H9 (cell line): ENCODE measurements around the gene MAN1A1. TPM values are rescaled to one million over a fixed set of nuclear protein-coding genes. Genes with fewer than 3 reads are reported as not detected.

Source experiments
- DNase-seq: peaks from one replicate; pipeline ENCODE4 v3.0.0-alpha.2; 2017
- H2AFZ ChIP-seq: one replicate; pipeline ENCODE4 v1.6.1; 2013; ENCODE audit warnings: mild to moderate bottlenecking, low read length, control low read depth, moderate library complexity
- H2AK5ac ChIP-seq: 2 replicates; pipeline ENCODE4 v1.6.1; 2013; ENCODE audit warnings: low read length, control low read depth, mixed read lengths; ENCODE audit not compliant: insufficient read length
- H2BK120ac ChIP-seq: one replicate; pipeline ENCODE4 v1.6.1; 2013; ENCODE audit warnings: low read depth, mild to moderate bottlenecking, low read length, control low read depth, inconsistent platforms; ENCODE audit not compliant: poor library complexity, severe bottlenecking
- H2BK12ac ChIP-seq: 2 replicates; pipeline ENCODE4 v1.6.1; 2013; ENCODE audit warnings: low read length, control low read depth, mixed read lengths, low read depth; ENCODE audit not compliant: insufficient read length
- H2BK15ac ChIP-seq: 2 replicates; pipeline ENCODE4 v1.6.1; 2013; ENCODE audit warnings: low read depth, low read length, control low read depth
- H2BK20ac ChIP-seq: one replicate; pipeline ENCODE4 v1.6.1; 2013; ENCODE audit warnings: low read depth, mild to moderate bottlenecking, low read length, control low read depth, inconsistent platforms; ENCODE audit not compliant: poor library complexity, severe bottlenecking
- H2BK5ac ChIP-seq: 2 replicates; pipeline ENCODE4 v1.6.1; 2013; ENCODE audit warnings: low read length, control low read depth, mixed read lengths; ENCODE audit not compliant: insufficient read length
- H3K14ac ChIP-seq: 2 replicates; pipeline ENCODE4 v1.6.1; 2013; ENCODE audit warnings: low read length, control low read depth; ENCODE audit not compliant: insufficient read depth
- H3K18ac ChIP-seq: 2 replicates; pipeline ENCODE4 v1.6.1; 2013; ENCODE audit warnings: low read depth, mild to moderate bottlenecking, mixed read lengths, low read length, control low read depth; ENCODE audit not compliant: insufficient read length
- H3K23ac ChIP-seq: 2 replicates; pipeline ENCODE4 v1.6.1; 2013; ENCODE audit warnings: low read length, control low read depth, mixed read lengths, low read depth; ENCODE audit not compliant: insufficient read length
- H3K23me2 ChIP-seq: 2 replicates; pipeline ENCODE4 v1.6.1; 2013; ENCODE audit warnings: low read depth, mild to moderate bottlenecking, mixed read lengths, low read length, control low read depth; ENCODE audit not compliant: insufficient read length, poor library complexity, severe bottlenecking
- H3K27ac ChIP-seq: 2 replicates; pipeline ENCODE4 v1.5.1; 2013; ENCODE audit warnings: low read length, control low read depth, mixed read lengths, low read depth; ENCODE audit not compliant: insufficient read length
- H3K27me3 ChIP-seq: 2 replicates; pipeline ENCODE4 v1.6.1; 2013; ENCODE audit warnings: low read length, control low read depth, inconsistent platforms; ENCODE audit not compliant: insufficient read depth
- H3K4ac ChIP-seq: 2 replicates; pipeline ENCODE4 v1.6.1; 2013; ENCODE audit warnings: low read depth, mild to moderate bottlenecking, control low read depth, inconsistent platforms, low read length, moderate library complexity
- H3K4me1 ChIP-seq: 2 replicates; pipeline ENCODE4 v1.6.1; 2013; ENCODE audit warnings: low read length, control low read depth, inconsistent platforms; ENCODE audit not compliant: insufficient read depth
- H3K4me2 ChIP-seq: 2 replicates; pipeline ENCODE4 v1.6.1; 2013; ENCODE audit warnings: low read length, control low read depth, mixed read lengths; ENCODE audit not compliant: insufficient read length, insufficient read depth
- H3K56ac ChIP-seq: 2 replicates; pipeline ENCODE4 v1.6.1; 2013; ENCODE audit warnings: low read depth, mild to moderate bottlenecking, mixed read lengths, low read length, control low read depth; ENCODE audit not compliant: insufficient read length
- H3K79me1 ChIP-seq: 2 replicates; pipeline ENCODE4 v1.6.1; 2013; ENCODE audit warnings: low read depth, mild to moderate bottlenecking, moderate library complexity, low read length, control low read depth, inconsistent platforms; ENCODE audit not compliant: insufficient read depth, poor library complexity, severe bottlenecking
- H3K79me2 ChIP-seq: 2 replicates; pipeline ENCODE4 v1.6.1; 2013; ENCODE audit warnings: low read length, control low read depth, inconsistent platforms; ENCODE audit not compliant: insufficient read depth
- H3K9ac ChIP-seq: 2 replicates; pipeline ENCODE4 v1.6.1; 2013; ENCODE audit warnings: low read length, control low read depth, mixed read lengths; ENCODE audit not compliant: insufficient read length; ENCODE audit errors: extremely low read depth
- H3K9me3 ChIP-seq: one replicate; pipeline ENCODE4 v1.6.1; 2013; ENCODE audit warnings: low read depth, low read length, inconsistent platforms; ENCODE audit not compliant: control insufficient read depth
- H3T11ph ChIP-seq: one replicate; pipeline ENCODE4 v1.6.1; 2013; ENCODE audit warnings: mild to moderate bottlenecking, low read length, control low read depth, inconsistent platforms
- H4K20me1 ChIP-seq: one replicate; pipeline ENCODE4 v1.6.1; 2013; ENCODE audit not compliant: control insufficient read depth, insufficient read length, insufficient read depth
- H4K5ac ChIP-seq: 2 replicates; pipeline ENCODE4 v1.6.1; 2013; ENCODE audit warnings: low read depth, mild to moderate bottlenecking, mixed read lengths, low read length, control low read depth; ENCODE audit not compliant: insufficient read length
- H4K8ac ChIP-seq: replicated peaks from 2 replicates; pipeline ENCODE4 v1.6.1; 2013; ENCODE audit warnings: low read length, control low read depth, mixed read lengths, low read depth; ENCODE audit not compliant: insufficient read length
- H4K91ac ChIP-seq: 2 replicates; pipeline ENCODE4 v1.6.1; 2013; ENCODE audit warnings: low read depth, mild to moderate bottlenecking, moderate library complexity, mixed read lengths, low read length, control low read depth; ENCODE audit not compliant: insufficient read length
- H3K27ac Mint-ChIP-seq, 3 experiments: 2 replicates in 2 of 3; 3 replicates in 1 of 3; pipeline ENCODE4 v1.8.0; 2020 to 2021; ENCODE audit warnings: mixed read lengths in 3 of 3, mild to moderate bottlenecking in 1 of 3, moderate library complexity in 1 of 3
- H3K27me3 Mint-ChIP-seq: 2 replicates; pipeline ENCODE4 v1.8.0; 2021; ENCODE audit warnings: low read depth, mild to moderate bottlenecking, moderate library complexity, mixed read lengths
- H3K36me3 Mint-ChIP-seq, 3 experiments: 2 replicates in 2 of 3; 3 replicates in 1 of 3; pipeline ENCODE4 v1.8.0; 2020 to 2021; ENCODE audit warnings: low read depth in 3 of 3, mixed read lengths in 3 of 3; ENCODE audit not compliant: insufficient read depth in 1 of 3
- H3K4me1 Mint-ChIP-seq, 2 experiments: 2 replicates each; pipeline ENCODE4 v1.8.0; 2020; ENCODE audit warnings: mixed read lengths in 2 of 2
- H3K4me3 Mint-ChIP-seq, 2 experiments: 2 replicates in 1 of 2; 3 replicates in 1 of 2; pipeline ENCODE4 v1.8.0; 2020 to 2021; ENCODE audit warnings: mild to moderate bottlenecking in 2 of 2, mixed read lengths in 2 of 2, moderate library complexity in 1 of 2
- H3K9me3 Mint-ChIP-seq, 2 experiments: 2 replicates in 1 of 2; 3 replicates in 1 of 2; pipeline ENCODE4 v1.8.0; 2020; ENCODE audit warnings: mild to moderate bottlenecking in 2 of 2, mixed read lengths in 2 of 2, moderate library complexity in 1 of 2
- CTCF ChIP-seq: fragments of 200-600 bp; sonication (generic); conservative IDR thresholded peaks from 3 replicates; pipeline ENCODE4 v1.8.0; 2021; ENCODE audit warnings: antibody characterized with exemption, mild to moderate bottlenecking
- WGBS: extraction: QIAGEN DNeasy Blood & Tissue Kit; methylation state at CpG from one replicate; pipeline ENCODE4 v1.1.7; 2013; ENCODE audit warnings: missing lambda C conversion rate, low lambda C conversion rate, mixed read lengths; ENCODE audit not compliant: insufficient read length; ENCODE audit errors: extremely low coverage; 5-methylcytosine and 5-hydroxymethylcytosine counted together
- total RNA-seq: library from RNA; stranded (reverse); gene quantifications from 2 replicates; pipeline ENCODE4 v1.2.1, GENCODE V29; 2021

MAN1A1 gene
- total RNA-seq, 1 experiment from 2014 or later, result 1.6 TPM

GRCh38 chr6:119256392-119256791 is 93.2 kb downstream of the MAN1A1 start:
- Mint-ChIP-seq H3K4me1 (peaks cover 4% of the 10 kb centered on the region in 2 experiments; a peak in 3 of 4 replicates), H3K9me3 (no peaks in the 10 kb centered on the region), H3K27ac (no peak overlapping the region), H3K4me3 (no peak overlapping the region), H3K27me3 (no peaks in the 10 kb centered on the region), H3K36me3 (no peaks in the 10 kb centered on the region)
- no peak overlapping the region for H2BK15ac ChIP-seq
- H4K91ac ChIP-seq, result no peak overlapping the region
- H2BK20ac ChIP-seq, result no peak overlapping the region
- no peak overlapping the region for H3K9ac ChIP-seq
- H2AFZ ChIP-seq, result no peak overlapping the region
- no peak for DNase-seq
- no CpG with 5 or more reads among the region's 5 CpGs for WGBS
- no peaks in the 10 kb centered on the region for H3K9me3 ChIP-seq
- no peak overlapping the region for H2AK5ac ChIP-seq
- H3K56ac ChIP-seq, result no peak overlapping the region
- H3K18ac ChIP-seq, result no peak overlapping the region
- H3K79me1 ChIP-seq, result no peaks in the 10 kb centered on the region
- H3K4ac ChIP-seq, result no peak overlapping the region
- H3K4me2 ChIP-seq, result no peak overlapping the region
- no peak overlapping the region for H3K27ac ChIP-seq
- no peak overlapping the region for H4K8ac ChIP-seq
- no peak overlapping the region for H2BK5ac ChIP-seq
- TF ChIP-seq CTCF, result no peak
- no peak overlapping the region for H4K5ac ChIP-seq
- H2BK12ac ChIP-seq, result no peak overlapping the region
- no peaks in the 10 kb centered on the region for H4K20me1 ChIP-seq
- no peak overlapping the region for H3K14ac ChIP-seq
- H3K4me1 ChIP-seq, result no peaks in the 10 kb centered on the region; the same call in 1 of the 2 replicates
- H3K23ac ChIP-seq, result no peak overlapping the region
- no peak overlapping the region for H2BK120ac ChIP-seq
- no peaks in the 10 kb centered on the region for H3K27me3 ChIP-seq
- H3K79me2 ChIP-seq, result no peaks in the 10 kb centered on the region
- H3T11ph ChIP-seq, result no peak overlapping the region
- no peaks in the 10 kb centered on the region for H3K23me2 ChIP-seq
